GM19025 (cell line): Measurements from ENCODE around the gene NTM.

Source experiments
- ATAC-seq: cut with Tn5 transposase; IDR thresholded peaks from one replicate; pipeline ENCODE4 v1.9.1; 2021; ENCODE audit warnings: mild to moderate bottlenecking, low read depth, moderate library complexity; ENCODE audit not compliant: unreplicated experiment

Gene NTM

DNA sequence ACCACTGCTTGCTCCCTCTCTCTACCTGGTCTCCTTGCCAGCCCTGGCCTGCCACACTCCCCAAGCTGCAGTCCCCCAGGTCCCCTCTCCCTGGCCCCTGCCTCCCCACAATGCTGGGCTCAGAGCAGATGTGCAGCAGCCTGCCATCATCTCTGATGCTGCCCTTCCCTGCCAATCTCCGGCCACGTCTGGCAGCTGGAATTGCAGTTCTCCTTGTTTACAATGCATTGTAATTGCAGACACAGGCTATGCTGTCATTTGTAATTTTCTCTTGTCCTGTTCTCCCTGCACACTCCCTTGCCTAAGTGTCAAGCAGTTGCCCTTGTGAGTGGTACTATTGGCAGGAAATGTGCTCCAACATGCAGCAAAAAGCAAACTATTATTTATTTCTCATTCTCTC, 222.3 kb downstream of the NTM start:
- ATAC-seq: no peak

DNA sequence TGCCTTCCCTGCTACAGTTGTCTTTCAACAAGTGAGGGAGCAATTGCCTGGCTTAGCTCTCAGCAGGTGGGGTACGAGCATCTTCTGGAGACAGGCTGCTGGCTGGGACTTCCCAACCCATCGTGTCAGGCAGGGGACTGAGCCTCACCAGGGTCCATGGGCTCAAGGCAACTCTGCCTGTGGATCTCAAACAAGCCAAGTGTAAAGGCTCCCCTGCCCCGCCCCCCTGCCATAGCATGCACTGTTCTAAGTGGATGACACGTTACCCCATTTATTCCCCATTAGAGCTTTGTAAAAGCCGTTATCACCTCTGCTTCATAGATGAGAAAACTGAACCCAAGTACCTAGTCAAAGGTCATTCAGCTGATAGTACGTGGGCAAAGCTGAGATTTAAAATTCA, 222.9 kb downstream of the NTM start:
- no peak for ATAC-seq

DNA sequence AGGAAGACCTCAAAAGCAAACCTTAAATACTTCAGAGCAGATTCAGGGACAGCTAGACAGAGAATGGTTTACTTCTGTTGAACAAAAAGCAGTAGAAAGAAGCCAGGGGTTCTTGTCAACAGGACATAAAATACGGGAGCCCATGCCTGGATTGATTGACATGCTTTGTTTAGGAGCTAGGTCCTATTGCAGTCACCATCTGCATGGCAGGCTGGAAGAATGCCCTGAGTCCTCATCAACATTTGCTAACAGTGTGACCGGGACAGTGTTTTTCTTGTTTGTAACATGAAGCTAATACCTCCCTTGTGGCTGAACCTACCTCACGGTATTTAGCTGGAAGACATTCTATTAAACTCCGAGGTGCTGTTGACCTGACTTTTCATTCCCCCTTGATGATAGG, 225.4 kb downstream of the NTM start:
- ATAC-seq: no peak

GRCh38 chr11:131597890-131598289, 227.5 kb downstream of the NTM start:
- ATAC-seq: no peak

DNA sequence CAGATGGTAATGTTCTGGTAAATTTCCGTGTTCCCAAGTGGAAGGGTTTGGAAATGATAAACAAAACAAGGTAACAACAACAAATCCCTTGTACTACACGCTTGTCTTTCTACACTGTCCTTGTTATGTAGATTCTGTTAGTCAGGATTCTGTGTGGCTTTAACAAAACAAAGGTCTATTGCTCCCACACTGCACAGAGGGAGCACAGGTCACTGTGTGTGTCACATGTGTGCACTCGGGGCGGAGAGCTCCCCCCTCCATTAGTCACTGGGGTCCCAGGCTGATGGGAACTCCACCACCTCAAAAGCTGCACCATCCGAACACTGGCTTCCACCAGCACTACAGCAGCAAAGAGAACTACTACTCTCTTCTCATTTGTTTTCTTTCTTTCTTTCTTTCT, 227.9 kb downstream of the NTM start:
- ATAC-seq: no peak

DNA sequence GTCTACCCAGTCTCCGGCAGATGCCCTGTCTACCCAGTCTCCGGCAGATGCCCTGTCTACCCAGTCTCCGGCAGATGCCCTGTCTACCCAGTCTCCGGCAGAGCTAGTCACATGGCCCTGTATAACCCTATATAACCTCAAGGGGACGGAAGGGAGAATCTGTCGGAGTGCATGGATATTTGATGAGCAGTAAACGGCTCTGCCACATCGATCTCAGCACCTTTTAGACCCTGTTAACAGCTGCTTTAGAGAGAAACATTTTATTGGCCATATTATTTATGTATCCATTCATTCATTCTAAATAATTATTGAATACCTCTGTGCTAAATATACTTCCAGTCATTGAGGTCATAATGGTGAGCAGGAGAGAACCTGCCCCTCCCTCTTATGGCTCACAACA, 228.9 kb downstream of the NTM start:
- ATAC-seq: no peak

- ATAC-seq: no peak
Measured at GRCh38 chr11:131600628-131601027, 230.2 kb downstream of the NTM start.

- no peak for ATAC-seq
Measured at GRCh38 chr11:131601586-131601985, 231.2 kb downstream of the NTM start.

DNA sequence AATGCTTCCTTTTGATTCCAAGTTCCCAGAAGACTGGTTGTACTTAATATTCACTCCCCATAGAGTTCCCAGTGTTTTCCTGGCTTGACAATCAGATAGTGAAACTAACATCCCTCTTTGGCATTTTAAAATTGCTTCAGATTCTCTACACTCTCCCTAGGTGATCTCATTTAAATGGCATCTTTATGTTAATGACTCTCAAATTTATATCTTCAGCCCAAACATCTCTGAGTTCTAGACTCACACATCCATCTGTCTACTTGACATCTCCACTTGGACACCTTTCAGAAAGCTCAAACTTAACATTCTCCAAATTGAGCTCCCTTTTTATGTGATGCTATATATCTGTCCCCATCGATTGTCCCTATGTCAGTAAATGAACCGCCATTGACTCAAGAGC, 232.0 kb downstream of the NTM start:
- ATAC-seq: no peak

DNA sequence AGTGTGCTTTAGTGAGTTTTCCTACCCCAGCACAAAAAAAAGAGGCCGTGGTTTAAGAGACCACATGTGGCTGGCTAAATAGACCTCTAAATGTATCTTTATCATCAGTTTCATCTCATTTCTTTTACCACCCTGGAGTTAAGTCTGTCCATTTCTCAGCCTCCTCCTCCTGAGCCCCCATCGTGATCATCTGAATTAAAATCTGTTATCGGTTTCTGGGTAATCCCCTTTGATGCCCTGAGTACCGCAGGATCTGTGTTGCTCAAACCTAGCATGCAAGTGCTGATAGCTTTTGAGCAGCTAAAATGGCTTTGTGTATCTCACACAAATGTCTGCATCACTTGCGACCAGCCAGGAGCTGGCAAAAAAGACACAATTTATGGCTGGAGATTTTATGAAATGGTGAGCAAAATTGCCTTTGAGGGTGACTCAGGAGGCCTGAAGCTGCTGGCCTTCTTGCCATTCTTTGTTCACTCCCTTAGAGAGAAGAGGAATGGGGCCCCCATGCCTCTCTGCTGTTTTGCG, 236.5 kb downstream of the NTM start:
- no peak for ATAC-seq

GRCh38 chr11:131609337-131609736, 238.9 kb downstream of the NTM start:
- no peak for ATAC-seq

- ATAC-seq: no peak
Measured at GRCh38 chr11:131609921-131610320, 239.5 kb downstream of the NTM start.

DNA sequence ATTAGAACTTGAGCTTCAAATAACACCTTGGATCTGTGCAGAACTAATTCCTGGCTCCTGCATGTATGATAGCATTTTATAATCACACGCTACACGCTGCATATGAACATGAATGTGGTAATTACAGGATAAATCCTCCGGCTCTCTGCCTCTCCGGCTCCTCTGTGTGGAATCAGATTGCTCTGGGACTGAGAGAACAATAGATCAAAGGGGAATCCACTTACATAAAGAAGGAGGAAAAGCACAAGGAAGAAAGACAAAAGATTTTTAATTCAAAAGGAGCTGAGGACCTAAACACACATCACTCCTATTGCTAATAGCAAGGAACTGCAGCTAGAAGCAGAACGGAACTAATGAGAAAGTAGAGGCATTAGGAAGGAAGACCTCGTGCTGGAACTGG, 240.9 kb downstream of the NTM start:
- ATAC-seq: no peak

DNA sequence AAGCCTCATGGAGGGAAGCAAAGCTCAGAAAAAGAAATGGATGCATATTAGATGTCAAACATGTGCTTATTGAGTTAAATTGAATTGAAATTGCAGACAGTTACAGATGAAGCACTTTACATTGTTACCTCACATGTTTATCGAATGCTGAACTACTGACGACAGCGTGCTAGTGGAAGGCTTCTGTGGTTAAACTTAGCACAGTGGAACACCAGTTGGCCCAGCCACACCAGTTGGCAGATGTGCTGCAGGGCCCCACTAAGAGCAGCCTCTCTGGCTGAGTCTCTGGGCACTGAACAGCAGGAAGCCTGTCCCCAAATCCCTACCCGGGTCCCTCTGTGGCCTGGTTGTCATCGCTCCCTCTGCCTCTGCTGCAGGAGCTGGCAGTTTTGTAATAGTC, 242.1 kb downstream of the NTM start:
- no peak for ATAC-seq

GRCh38 chr11:131614631-131615030, 244.2 kb downstream of the NTM start:
- ATAC-seq: no peak

DNA sequence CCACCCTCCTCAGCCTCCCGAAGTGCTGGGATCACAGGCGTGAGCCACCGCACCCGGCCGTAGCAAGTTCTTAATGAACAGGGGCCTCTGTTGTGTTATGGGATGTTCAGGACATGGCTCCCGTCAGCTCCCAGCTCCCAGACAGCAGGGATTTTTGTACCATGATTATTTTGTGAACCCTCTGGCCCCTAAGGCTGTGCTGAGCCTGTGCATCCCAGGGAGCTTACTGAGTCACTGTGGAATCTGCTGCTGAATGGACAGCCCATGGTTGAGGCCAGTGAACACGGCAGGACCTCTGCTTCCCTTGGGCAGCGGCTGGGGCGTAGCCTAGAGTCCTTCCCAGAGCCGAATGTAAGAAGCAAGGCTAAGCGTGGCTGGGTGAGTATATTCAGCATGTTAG, 245.2 kb downstream of the NTM start:
- ATAC-seq: no peak

GRCh38 chr11:131616481-131617140, 246.2 kb downstream of the NTM start:
- no peak for ATAC-seq

DNA sequence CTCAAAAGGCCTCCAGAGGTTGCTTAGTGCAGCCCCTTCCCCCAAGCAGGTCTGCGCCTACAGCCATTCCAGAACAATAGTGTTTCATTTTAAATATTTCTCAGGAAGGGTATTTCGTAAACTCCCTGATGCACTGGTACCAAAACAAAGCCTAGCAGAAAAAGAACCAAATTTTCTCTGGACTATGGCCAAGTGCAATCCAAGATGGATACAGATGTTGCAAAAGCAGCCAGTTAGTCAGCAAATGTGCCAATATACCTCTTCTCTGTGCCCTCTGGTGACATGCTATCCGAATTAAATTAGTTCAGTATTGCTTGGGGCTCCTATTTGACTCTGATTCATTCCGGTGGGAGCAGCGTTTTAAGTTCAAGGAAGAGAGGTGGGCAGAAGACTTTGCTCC, 247.8 kb downstream of the NTM start:
- ATAC-seq: no peak

- no peak for ATAC-seq
Measured at GRCh38 chr11:131622193-131622592, 251.8 kb downstream of the NTM start.

- no peak for ATAC-seq
Measured at GRCh38 chr11:131624531-131624930, 254.1 kb downstream of the NTM start.

- ATAC-seq: no peak
Measured at GRCh38 chr11:131626788-131627187, 256.4 kb downstream of the NTM start.

GRCh38 chr11:131628739-131629138, 258.3 kb downstream of the NTM start:
- ATAC-seq: no peak
